ENCODE data around the gene NDUFS1.
"Not testable (repeated sequence)": the region's sequence is repeated elsewhere in the genome, so short reads cannot be mapped to it uniquely, and the experiment has no call there.

Gene NDUFS1

DNA sequence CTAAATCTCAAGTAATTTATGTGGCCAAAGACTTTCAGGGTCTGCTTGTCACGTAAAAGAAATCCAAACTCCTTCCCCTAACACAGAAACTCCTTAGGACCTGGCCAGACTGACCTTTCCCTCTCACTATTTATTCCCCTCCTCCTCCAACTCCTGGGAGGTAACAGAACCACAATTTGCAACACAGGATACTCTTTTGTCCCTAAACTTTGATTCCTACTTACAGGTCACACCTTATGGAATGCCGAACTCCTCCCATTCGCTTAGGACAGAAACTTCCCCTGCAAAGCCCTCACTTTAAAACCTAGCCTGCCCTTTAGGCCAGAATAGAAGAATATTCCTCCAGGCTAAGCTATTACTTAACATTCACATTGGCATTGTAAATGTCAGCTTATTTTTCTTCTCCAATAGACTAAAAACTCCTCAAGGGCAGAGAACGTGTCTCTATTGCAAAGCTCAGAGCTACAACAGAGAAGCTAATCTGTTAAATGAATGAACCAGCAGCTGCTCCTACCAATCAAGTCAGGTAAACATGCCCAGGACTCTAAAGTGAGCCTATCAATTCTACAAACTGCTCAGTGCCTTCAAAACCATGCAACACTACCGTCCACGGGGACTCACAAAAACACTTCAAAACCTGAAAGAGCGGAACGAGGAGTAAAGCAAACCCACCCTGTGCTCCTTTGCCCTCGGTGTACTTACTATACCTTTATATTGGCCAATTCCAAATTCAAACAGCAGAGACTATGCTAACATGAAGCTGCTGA, 79.4 kb downstream of the NDUFS1 start:
- Histone ChIP-seq H2BK120ac (ENCODE audit: insufficient read depth, low read length, poor library complexity) (no peak overlapping the region), H3K79me2 (ENCODE audit: control insufficient read depth, insufficient read depth, low read length, poor library complexity) (peaks cover under 1% of the 10 kb centered on the region), H3K4me2 (ENCODE audit: low read length) (no peak overlapping the region), H3K27me3 (ENCODE audit: insufficient read depth, low read length) (no peaks in the 10 kb centered on the region), H3K9me3 (ENCODE audit: insufficient read depth, low read depth, low read length) (no peaks in the 10 kb centered on the region), H3K36me3 (ENCODE audit: control insufficient read depth in 1 of 2, insufficient read depth in 2 of 2, low read length in 2 of 2) (no peaks in the 10 kb centered on the region), H3K4me1 (ENCODE audit: control insufficient read depth in 1 of 2, insufficient read depth in 2 of 2, low read length in 2 of 2) (peaks cover 4 to 7% of the 10 kb centered on the region in 2 experiments), H3K4ac (ENCODE audit: low read depth, low read length) (peak overlapping the region; percentile 31), H3K27ac (ENCODE audit: low read depth, low read length) (no peak overlapping the region), H2BK5ac (ENCODE audit: low read depth, low read length, poor library complexity) (no peak overlapping the region), H3K14ac (ENCODE audit: low read length) (no peak overlapping the region), H4K91ac (ENCODE audit: low read depth, low read length) (no peak overlapping the region), H4K8ac (ENCODE audit: low read depth, low read length) (no peak overlapping the region), H4K12ac (ENCODE audit: low read depth, low read length) (no peak overlapping the region), H3K23ac (ENCODE audit: low read length) (no peak overlapping the region), H3K79me1 (ENCODE audit: low read length) (peaks cover 3% of the 10 kb centered on the region), H2AFZ (ENCODE audit: insufficient read depth, low read length, poor library complexity) (no peak overlapping the region), H2BK12ac (ENCODE audit: low read length) (no peak overlapping the region), H3K9ac (ENCODE audit: low read length) (no peak overlapping the region), H3K18ac (ENCODE audit: low read length) (no peak overlapping the region), H2AK5ac (ENCODE audit: low read length) (no peak overlapping the region), H3K4me3 (ENCODE audit: low read depth, low read length) (no peak overlapping the region)
- no peak for DNase-seq
- WGBS (ENCODE audit: extremely low coverage, insufficient coverage, insufficient read length): no CpG with 5 or more reads among the region's 9 CpGs

DNA sequence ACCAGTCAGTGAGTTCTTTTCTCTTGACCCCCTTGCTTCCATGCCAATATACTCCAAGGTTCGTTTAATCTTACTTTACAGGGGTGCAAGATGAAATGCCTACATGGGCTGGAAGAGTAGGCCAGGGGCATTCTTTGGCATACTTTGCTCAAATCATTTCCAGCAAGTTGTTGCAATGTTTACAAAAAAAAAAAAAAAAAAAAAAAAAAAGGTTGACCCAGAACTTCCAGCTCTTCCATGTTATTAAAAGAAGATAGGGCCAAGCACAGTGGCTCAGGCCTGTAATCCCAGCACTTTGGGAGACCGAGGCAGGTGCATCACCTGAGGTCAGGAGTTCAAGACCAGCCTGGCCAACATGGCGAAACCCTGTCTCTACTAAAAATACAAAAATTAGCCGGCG, 81.4 kb downstream of the NDUFS1 start:
- not testable (repeated sequence) for H2AK5ac ChIP-seq (ENCODE audit: low read length); H3K9ac ChIP-seq (ENCODE audit: low read length); H3K79me2 ChIP-seq (ENCODE audit: control insufficient read depth, insufficient read depth, low read length, poor library complexity); H3K14ac ChIP-seq (ENCODE audit: low read length); H2BK12ac ChIP-seq (ENCODE audit: low read length); H2BK5ac ChIP-seq (ENCODE audit: low read depth, low read length, poor library complexity); DNase-seq; H3K79me1 ChIP-seq (ENCODE audit: low read length); H2AFZ ChIP-seq (ENCODE audit: insufficient read depth, low read length, poor library complexity); H4K8ac ChIP-seq (ENCODE audit: low read depth, low read length); H4K12ac ChIP-seq (ENCODE audit: low read depth, low read length); H2BK120ac ChIP-seq (ENCODE audit: insufficient read depth, low read length, poor library complexity); H3K27me3 ChIP-seq (ENCODE audit: insufficient read depth, low read length); H3K23ac ChIP-seq (ENCODE audit: low read length); H3K18ac ChIP-seq (ENCODE audit: low read length); H4K91ac ChIP-seq (ENCODE audit: low read depth, low read length); H3K4ac ChIP-seq (ENCODE audit: low read depth, low read length); H3K9me3 ChIP-seq (ENCODE audit: insufficient read depth, low read depth, low read length); H3K4me2 ChIP-seq (ENCODE audit: low read length); H3K4me3 ChIP-seq (ENCODE audit: low read depth, low read length); H3K36me3 ChIP-seq (ENCODE audit: control insufficient read depth in 1 of 2, insufficient read depth in 2 of 2, low read length in 2 of 2); H3K4me1 ChIP-seq (ENCODE audit: control insufficient read depth in 1 of 2, insufficient read depth in 2 of 2, low read length in 2 of 2); H3K27ac ChIP-seq (ENCODE audit: low read depth, low read length)
- no CpG with 5 or more reads among the region's 5 CpGs for WGBS (ENCODE audit: extremely low coverage, insufficient coverage, insufficient read length)

DNA sequence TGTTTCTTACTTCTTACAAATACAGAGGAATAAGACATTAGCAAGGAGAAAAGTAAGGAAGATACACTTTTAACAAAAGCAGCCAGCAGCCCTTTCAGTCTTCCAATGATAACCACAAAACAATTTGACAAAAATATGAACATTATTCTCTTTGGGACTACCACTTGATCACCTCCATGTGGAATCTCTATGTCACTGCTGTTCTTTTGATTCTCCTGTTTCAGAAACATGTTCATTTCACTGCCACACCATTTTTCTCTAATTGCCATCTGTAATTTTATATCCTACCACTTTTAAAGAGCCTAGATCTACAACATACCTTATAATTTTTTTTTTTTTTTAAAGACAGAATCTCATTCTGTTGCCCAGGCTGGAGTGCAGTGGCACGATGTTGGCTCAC, 84.1 kb downstream of the NDUFS1 start:
- no peak overlapping the region for H4K12ac ChIP-seq (ENCODE audit: low read depth, low read length)
- no peak overlapping the region for H3K4ac ChIP-seq (ENCODE audit: low read depth, low read length)
- H2BK12ac ChIP-seq (ENCODE audit: low read length): no peak overlapping the region
- no peak overlapping the region for H3K18ac ChIP-seq (ENCODE audit: low read length)
- no peak overlapping the region for H2AK5ac ChIP-seq (ENCODE audit: low read length)
- no peak overlapping the region for H3K23ac ChIP-seq (ENCODE audit: low read length)
- no peak overlapping the region for H3K4me3 ChIP-seq (ENCODE audit: low read depth, low read length)
- no peak overlapping the region for H2BK5ac ChIP-seq (ENCODE audit: low read depth, low read length, poor library complexity)
- H2BK120ac ChIP-seq (ENCODE audit: insufficient read depth, low read length, poor library complexity): no peak overlapping the region
- H3K79me2 ChIP-seq (ENCODE audit: control insufficient read depth, insufficient read depth, low read length, poor library complexity): no peaks in the 10 kb centered on the region
- DNase-seq: no peak
- no peaks in the 10 kb centered on the region for H3K27me3 ChIP-seq (ENCODE audit: insufficient read depth, low read length)
- H3K36me3 ChIP-seq (ENCODE audit: control insufficient read depth in 1 of 2, insufficient read depth in 2 of 2, low read length in 2 of 2): no peaks in the 10 kb centered on the region
- no peak overlapping the region for H4K8ac ChIP-seq (ENCODE audit: low read depth, low read length)
- no peaks in the 10 kb centered on the region for H3K9me3 ChIP-seq (ENCODE audit: insufficient read depth, low read depth, low read length)
- no peak overlapping the region for H4K91ac ChIP-seq (ENCODE audit: low read depth, low read length)
- no peak overlapping the region for H3K14ac ChIP-seq (ENCODE audit: low read length)
- no CpG with 5 or more reads among the region's 1 CpG for WGBS (ENCODE audit: extremely low coverage, insufficient coverage, insufficient read length)
- no peak overlapping the region for H3K4me2 ChIP-seq (ENCODE audit: low read length)
- no peak overlapping the region for H3K27ac ChIP-seq (ENCODE audit: low read depth, low read length)
- no peaks in the 10 kb centered on the region for H3K79me1 ChIP-seq (ENCODE audit: low read length)
- peaks cover 0 to 6% of the 10 kb centered on the region in 2 experiments for H3K4me1 ChIP-seq (ENCODE audit: control insufficient read depth in 1 of 2, insufficient read depth in 2 of 2, low read length in 2 of 2)
- no peak overlapping the region for H2AFZ ChIP-seq (ENCODE audit: insufficient read depth, low read length, poor library complexity)
- H3K9ac ChIP-seq (ENCODE audit: low read length): no peak overlapping the region

DNA sequence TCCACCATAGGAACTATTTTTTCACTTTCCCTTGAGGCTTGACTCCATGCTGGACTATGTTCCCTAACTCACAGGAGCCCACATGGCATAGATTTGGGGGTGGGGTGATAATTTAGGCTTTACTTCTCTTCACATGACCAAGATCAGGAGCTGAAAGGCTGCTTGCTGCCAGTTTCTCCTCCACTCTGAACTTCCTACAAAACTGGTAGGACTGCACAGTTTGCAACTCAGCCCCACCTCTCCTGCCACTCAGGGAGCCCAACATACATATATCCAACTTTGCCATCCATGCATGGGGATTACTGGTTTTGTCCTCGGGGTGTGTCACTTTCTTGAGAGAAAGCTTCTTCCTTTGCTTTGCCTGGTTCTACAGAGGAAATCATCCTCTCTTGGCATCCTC, 87.4 kb downstream of the NDUFS1 start:
- no peaks in the 10 kb centered on the region for H3K27me3 ChIP-seq (ENCODE audit: insufficient read depth, low read length)
- H4K12ac ChIP-seq (ENCODE audit: low read depth, low read length): no peak overlapping the region
- no peak overlapping the region for H4K91ac ChIP-seq (ENCODE audit: low read depth, low read length)
- H4K8ac ChIP-seq (ENCODE audit: low read depth, low read length): no peak overlapping the region
- no CpG with 5 or more reads among the region's 1 CpG for WGBS (ENCODE audit: extremely low coverage, insufficient coverage, insufficient read length)
- no peak overlapping the region for H3K23ac ChIP-seq (ENCODE audit: low read length)
- no peaks in the 10 kb centered on the region for H3K36me3 ChIP-seq (ENCODE audit: control insufficient read depth in 1 of 2, insufficient read depth in 2 of 2, low read length in 2 of 2)
- no peak overlapping the region for H3K4ac ChIP-seq (ENCODE audit: low read depth, low read length)
- DNase-seq: no peak
- no peaks in the 10 kb centered on the region for H3K79me2 ChIP-seq (ENCODE audit: control insufficient read depth, insufficient read depth, low read length, poor library complexity)
- no peak overlapping the region for H3K9ac ChIP-seq (ENCODE audit: low read length)
- H2AFZ ChIP-seq (ENCODE audit: insufficient read depth, low read length, poor library complexity): no peak overlapping the region
- H2BK120ac ChIP-seq (ENCODE audit: insufficient read depth, low read length, poor library complexity): no peak overlapping the region
- H3K4me3 ChIP-seq (ENCODE audit: low read depth, low read length): no peak overlapping the region
- H3K9me3 ChIP-seq (ENCODE audit: insufficient read depth, low read depth, low read length): no peaks in the 10 kb centered on the region
- H3K4me2 ChIP-seq (ENCODE audit: low read length): no peak overlapping the region
- H3K18ac ChIP-seq (ENCODE audit: low read length): no peak overlapping the region
- no peaks in the 10 kb centered on the region for H3K79me1 ChIP-seq (ENCODE audit: low read length)
- H2BK5ac ChIP-seq (ENCODE audit: low read depth, low read length, poor library complexity): no peak overlapping the region
- no peak overlapping the region for H3K27ac ChIP-seq (ENCODE audit: low read depth, low read length)
- H3K4me1 ChIP-seq (ENCODE audit: control insufficient read depth in 1 of 2, insufficient read depth in 2 of 2, low read length in 2 of 2): peaks cover 0 to 2% of the 10 kb centered on the region in 2 experiments
- no peak overlapping the region for H3K14ac ChIP-seq (ENCODE audit: low read length)
- H2BK12ac ChIP-seq (ENCODE audit: low read length): no peak overlapping the region
- H2AK5ac ChIP-seq (ENCODE audit: low read length): no peak overlapping the region

Measured in trophoblast cell (in vitro differentiated cells and primary cell).